SHP77 (cell line): ENCODE measurements around the gene ARL17B.
"Not testable (repeated sequence)": the region's sequence is repeated elsewhere in the genome, so short reads cannot be mapped to it uniquely, and the experiment has no call there.

Source experiments
- DNase-seq, 2 experiments: peaks; one replicate each; lab custom pipeline; 2025; lab: John Stamatoyannopoulos, UW

The ARL17B gene

DNA sequence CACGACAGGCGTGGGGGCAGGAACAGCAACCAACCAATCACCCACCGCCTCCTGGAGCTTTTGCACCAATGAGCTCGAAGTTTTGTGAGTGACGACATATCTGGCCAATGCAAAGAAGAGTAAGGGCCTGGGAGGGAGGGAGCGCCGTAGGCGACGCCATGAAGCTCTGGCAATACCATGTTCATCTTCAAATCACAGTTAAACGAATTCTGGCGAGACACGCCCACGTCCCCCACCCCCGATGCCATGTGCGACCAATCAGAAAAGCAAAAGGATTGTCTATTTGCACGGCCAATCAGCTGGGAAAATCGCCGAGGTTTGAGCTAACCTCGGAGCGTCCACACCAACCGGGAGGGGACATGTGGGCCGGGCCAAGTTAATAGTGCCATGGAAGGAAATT, at the start of gene ARL17B:
Gene ARL17B (minus strand): TSS at position 12 of the 400 bp plus-strand sequence. CDS start 3,369 bp downstream, outside the sequence.
- not testable (repeated sequence) for DNase-seq

DNA sequence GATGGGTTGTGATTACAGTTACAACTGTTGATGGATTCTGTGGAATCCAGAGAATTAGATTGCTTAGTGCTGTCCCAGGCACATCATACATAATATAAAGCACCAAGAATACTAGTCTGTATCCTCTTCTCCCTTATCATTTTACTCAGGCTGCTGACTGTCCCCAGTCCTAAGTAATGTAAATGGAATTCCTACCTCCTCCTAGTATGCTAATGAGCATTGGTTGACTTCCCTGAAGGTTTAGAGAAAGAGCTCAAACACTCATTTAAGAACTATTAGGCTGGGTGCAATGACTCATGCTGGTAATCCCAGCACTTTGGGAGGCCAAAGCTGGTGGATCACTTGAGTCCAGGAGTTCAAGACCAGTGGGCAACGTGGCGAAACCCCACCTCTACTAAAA, 48.3 kb upstream of the ARL17B start:
- DNase-seq = not testable (repeated sequence)

DNA sequence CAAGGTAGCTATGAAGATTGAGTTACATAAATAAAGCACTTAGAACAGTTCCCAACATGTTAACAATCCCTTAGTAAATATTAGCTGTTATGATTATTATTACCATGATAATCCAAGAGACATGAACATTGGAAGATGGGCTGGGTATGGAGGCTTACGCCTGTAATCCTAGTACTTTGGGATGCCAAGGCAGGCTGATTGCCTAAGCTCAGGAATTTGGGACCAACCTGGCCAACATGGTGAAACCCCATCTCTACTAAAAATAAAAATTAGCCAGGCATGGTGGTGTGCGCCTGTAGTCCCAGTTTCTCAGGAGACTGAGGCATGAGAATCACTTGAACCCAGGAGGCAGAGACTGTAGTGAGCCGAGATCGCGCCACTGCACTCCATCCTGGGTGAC, 45.6 kb upstream of the ARL17B start:
- DNase-seq = not testable (repeated sequence)

DNA sequence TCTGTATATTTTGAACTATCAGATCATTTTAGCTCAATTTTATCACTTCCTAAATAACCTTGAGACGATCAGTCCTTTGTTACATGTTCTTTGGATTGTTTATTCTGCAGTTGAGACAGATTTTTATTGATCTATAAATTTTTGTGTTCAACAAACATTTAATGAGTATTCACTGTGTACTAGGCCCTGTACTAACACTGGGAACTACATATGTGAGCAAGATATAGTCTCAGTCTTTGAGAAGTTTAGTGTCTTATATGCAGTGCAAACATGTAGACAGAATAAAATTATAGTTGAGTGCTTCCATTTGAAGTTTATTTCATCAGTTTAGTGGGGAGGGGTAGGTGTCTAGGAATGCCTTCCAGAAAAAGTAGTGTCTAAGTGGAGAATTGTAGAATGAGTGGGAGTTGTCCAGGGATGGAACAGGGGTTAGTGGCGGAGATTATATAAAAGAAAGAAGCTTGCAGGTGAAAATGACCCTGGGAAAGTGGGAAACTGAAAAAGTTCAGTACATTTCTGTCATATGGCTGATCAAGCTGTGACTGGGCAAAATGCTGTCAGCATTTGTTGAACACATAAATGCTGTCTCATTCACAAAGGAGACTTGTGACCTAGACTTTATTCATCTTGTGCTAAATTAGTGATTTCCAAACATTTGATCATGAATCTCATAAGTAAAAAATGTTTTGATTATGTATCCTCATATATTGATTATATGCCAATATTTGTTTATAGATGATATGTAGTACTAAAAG, 39.6 kb upstream of the ARL17B start:
- not testable (repeated sequence) for DNase-seq

DNA sequence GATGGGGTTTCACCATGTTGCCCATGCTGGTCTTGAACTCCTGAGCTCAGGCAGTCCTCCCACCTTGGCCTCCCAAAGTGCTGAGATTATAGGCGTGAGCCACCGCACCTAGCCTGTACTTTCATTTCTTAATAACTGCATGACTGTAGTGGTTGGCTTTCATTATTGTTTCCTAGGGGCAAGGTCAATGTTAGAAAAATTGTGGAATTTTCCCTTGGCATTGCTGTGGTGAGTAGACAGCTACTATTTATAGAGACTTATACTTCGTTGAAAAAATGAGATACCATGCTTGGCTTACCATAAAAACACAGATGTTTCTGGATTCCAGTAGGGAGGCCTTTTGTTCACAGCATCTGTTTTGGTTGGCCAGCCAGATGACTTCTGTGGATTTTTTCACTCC, 39.0 kb upstream of the ARL17B start:
- not testable (repeated sequence) for DNase-seq

DNA sequence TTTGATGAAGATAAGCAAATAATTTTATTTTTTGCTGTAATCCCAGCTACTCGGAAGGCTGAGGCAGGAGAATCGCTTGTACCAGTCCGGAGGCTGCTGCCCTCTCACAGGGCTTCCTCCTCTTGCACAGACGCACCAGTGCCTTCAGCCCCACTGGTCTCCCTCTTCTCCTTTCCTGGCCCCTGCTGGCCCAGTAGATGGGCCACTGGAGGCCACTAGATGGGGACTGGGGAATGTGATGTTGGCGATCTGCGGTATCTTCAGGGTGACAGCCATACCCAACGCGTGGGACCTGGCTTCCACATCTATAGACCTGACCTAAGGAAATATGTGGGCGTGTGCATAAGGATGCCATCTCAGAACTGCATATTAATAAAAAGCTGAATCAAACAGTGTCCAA, 38.4 kb upstream of the ARL17B start:
- not testable (repeated sequence) for DNase-seq

DNA sequence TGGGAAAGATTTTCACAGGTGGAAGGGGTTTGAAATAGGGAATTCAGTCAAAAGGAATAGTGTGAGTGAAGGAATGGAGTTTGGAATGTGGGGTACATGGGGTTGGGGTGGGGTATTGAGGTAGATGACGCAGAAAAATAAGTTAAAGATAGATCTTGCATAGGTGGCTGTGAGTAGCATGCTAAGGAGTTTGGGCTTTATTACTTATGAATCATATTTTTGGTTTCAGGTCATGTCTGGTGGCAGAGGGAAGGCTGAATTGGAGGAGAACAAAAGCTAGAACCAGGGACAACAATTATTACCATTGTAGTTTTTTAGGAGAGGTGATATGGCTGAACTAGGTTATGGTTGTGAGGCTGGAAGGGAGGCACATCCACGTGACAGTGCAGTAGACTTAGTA, 34.7 kb upstream of the ARL17B start:
- not testable (repeated sequence) for DNase-seq

DNA sequence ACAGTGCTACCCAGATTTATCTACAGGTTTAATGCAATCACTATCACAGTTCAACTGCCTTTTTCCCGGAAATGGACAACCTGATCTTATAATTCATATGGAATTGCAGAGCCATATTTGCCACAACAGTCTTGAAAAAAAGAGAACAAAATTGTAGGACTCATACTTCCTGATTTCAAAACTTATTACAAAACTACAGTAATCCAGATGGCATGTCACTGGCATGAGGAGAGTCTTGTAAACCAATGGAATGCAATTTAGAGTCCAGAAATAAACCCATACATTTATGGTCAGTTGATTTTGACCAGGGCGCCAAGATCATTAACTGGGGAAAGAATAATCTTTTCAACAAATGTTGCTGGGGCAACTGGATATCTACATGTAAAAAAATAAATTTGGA, 32.1 kb upstream of the ARL17B start:
- not testable (repeated sequence) for DNase-seq

DNA sequence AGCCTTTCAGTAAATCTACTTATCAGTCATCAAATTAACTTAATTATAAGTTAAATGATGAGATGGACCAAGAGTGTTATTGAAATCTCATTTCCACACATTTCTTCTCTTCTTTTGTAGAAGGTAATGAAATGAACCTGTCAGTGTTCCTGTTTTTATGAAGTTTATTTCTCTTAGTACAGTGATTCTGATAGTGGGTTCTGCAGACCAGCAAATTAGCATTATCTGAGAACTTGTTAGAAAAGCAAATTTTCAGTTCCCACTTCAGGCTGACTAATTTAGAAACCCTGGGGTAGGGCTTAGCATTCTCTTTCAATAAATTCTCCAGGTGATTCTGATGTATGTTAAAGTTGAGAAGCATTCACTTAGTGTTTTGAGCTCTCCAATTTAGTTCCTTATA, 23.9 kb upstream of the ARL17B start:
- not testable (repeated sequence) for DNase-seq

DNA sequence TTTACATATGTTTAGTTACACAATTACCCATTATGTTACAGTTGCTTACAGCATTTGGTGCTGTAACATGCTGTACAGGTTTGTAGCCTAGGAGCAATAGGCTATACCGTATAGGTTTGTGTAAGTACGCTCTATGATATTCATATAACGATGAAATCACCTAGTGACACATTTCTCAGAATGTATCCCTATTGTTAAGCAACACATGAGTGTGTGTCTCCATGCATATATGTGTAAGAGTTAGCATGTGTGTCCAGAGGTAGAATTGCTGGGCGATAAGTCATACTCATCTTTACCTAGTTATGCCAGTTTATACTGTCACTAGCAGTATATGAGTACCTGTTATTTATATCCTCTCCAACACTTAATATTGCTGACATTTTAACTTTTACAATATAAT, 21.6 kb upstream of the ARL17B start:
- DNase-seq = not testable (repeated sequence)

DNA sequence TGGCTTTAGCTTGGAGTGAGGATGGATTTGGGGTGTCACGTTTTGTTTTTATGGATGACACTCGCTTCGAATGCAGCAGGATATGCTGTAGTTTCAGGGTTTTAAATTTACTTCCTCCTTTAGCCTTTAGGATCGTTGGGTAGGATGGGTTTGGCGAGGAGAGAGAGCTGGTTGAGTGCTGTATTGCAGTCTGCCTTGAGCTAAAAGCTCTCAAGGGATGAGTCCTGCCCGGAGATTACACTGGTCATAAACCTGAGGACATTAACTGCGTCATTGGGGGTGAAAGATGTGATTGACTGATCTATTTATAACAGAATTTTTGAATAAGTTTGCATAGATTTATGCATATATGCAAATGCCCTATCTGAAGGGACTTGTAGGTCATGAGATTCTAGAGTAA, 11.9 kb upstream of the ARL17B start:
- not testable (repeated sequence) for DNase-seq

DNA sequence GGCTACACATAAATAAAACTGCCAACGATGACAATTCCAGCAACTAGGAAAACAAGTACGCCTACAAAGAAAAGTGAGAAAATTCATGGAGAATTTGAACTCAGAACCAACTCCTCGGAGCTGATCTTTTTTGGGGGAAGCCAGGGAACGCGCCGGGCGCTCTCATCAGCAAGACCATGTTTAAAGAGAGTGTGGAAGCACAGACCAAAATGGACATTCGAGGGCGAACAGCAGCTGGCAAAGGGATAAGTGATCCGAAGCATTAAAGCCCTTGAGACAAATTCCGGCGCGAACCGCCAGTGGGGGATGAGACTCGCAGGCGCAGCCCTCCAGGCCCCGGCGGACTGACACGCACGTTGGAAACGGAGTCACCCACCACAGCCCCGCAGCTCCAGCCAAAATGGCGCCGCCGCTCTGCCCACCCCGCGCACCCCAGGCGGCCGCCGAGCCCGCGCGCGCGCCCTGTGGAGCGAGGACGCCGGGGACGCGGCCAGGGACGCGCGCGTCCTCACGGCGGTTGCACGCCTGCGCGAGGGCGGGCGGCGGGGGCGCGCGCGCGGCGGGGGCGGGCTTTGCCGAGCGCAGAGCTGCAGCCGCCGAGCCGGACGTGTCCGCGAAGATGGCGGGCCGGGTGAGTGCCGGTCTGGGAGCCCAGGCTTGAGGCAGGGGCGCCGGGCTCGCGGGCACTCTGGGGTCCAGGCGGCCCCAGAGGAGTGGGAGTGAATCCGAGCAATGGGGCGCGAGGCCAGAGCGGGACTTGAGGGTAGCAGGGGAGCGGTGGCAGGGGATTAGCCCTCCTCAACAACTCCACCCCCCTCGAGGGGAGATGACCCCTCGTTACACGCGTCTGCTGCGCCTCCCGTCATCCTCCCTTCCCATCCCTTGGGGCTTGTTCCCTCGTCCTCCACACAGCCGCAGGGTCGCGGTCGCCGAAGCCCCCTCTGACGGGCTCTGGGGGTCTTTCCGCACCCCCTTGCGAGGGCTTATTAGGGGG, 11.0 kb upstream of the ARL17B start:
- not testable (repeated sequence) for DNase-seq

DNA sequence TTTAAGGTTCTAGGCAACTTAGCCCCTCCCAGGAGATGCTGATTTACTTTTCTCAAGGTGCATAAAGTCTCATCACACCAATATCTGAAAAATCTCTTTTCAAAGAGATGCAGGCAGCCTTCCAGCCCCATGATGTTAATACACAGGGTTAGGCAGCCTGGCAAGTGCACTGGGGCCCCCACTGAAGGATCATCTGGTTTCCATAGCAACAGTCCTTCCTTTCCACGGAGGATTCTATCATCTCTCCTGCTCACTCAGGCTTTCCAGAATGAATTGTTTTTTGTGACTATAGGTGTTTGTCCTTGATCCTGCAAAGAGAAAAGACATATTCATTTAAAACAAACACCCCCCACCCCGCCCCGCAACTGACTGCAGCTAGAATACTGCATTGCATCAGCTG, 6.0 kb upstream of the ARL17B start:
- not testable (repeated sequence) for DNase-seq

DNA sequence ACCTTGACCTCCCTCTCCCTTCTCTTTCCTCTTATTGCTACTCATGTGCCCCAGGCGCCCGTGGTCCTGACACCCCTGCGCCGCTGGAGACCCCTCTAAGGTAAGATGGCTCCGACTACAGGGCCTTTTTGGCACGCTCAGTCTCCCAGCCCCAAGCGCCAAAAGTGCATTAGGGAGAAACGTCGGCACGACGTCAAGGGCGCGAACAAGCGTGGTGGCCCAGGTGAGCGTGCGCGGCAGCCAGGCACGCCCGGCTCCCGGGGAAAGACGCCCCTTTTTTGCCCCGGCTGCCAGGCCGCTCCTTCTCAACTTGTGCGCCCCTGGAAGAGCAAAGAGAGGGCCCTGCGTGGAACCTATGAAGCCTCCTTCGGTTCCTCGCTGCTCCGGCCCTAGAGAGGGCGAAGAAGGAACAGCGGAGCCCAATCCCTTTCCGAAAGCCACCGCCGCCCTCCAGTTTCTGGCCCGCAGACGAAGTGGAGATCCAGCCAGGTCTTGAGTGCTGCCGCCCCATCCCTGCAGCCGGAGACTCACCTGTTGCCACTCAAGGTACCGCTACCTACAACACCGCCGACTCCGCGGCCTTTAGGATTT, 326 bp downstream of the ARL17B start:
- not testable (repeated sequence) for DNase-seq

DNA sequence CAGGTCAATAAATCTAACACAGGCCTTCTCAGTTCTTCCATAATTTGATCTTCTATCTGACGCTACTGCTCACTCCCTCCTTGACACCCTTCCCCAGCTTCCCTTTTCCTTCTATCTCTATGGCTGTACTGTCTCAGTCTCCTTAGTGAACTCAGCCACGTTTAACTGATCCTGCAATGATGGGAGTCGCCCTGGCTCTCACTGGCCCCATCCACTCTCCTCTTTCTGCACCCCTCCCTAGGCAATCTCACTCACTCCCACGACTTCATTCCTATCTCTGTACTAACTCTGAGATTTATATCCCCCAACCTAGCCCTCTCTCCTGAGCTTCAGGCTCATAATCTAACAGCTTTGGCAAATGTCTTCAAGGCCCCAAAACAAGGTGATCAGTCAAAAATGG, 7.7 kb downstream of the ARL17B start:
- DNase-seq = not testable (repeated sequence)

DNA sequence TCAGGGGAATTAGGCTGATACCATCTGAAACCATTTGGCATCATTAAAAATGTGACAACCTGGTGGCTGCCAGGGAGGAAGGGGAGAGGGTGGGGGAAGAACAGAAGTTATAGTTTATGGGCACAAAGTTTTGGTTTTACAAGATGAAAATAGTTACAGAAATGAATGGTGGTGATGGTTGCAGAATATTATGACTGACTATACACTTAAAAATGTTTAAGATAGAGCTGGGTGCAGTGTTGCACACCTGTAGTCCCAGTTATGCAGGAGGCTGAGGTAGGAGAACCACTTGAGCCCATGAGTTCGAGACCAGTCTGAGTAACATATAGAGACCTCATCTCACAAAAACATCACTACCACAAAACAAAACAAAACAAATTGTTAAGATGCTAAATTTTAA, 12.5 kb downstream of the ARL17B start:
- DNase-seq = not testable (repeated sequence)

DNA sequence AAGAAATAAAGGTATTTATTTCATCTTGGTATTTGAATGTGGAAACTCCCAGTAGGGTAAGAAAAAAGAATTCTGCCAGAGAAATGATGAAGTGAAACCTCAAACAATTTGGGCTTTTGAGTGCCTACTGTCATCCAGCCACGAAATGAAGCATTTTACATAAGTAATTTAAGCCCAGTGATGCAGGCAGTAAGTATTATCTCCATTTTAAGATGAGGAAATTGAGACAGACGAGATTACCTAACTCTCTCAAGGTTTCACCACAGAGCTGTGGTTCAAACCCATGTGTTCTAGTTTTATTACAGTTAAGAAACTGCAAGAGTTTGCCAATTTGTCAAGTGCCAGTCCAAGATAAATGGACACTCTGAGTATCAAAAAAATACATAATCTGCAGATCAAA, 13.2 kb downstream of the ARL17B start:
- DNase-seq = not testable (repeated sequence)

DNA sequence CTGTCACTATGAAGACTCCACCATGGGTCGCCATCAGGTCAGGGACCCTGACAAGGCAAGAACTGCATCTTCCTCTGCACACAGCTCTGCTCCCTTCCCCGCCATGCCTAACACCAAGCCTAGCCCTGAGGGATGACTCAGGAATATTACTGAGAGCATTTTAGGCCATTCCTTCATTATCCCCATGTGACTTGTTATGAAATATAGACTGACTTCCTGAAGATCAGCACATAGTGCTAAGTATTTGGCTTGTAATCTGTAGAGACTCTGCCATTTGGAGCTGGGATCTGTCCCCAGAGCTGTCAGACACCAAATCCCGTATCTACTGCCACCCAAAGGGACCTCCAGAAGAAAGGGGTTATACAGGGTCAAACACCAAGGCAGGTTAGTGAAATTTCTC, 19.4 kb downstream of the ARL17B start:
- DNase-seq = not testable (repeated sequence)

DNA sequence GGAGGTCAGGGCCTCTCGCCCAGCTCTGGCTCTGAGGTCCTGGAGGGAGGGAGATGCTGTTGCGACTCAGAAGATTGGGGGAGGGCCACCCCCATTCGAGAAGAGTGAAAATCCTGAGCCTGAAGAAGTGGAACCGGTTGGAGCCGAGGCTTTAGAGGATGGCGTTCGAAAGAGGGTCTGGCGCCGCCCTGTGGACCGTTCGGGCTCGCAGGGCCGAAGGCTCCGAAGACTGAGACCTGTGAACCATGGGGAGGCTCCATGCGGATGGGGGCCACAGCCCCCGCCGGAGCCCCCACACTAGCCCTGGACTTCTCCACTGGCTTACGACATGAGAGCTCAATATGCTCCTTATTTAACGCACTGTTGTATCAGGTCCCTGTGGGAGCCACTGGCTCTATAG, 20.3 kb downstream of the ARL17B start:
- DNase-seq = not testable (repeated sequence)

DNA sequence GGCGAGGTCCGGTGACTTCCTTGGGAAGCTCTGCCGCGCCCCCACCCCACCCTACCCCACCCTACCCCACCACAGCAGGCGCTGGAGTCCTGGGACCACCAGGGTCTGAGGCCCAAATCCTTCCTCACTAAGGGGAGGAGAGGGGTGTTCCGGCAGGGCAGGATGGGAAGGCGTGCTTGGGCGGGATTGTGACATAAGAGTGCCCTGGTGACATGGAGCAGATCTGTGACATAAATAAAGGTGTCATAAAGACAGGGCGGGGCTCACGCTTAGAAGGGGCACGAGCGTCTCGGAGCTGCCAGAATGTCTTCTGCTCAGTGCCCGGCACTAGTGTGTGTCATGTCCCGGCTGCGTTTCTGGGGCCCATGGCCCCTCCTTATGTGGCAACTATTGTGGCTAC, 66.7 kb downstream of the ARL17B start, which contains the start of gene LRRC37A:
Gene LRRC37A (plus strand): TSS at position 301 of the 400 bp plus-strand sequence. CDS start 3 bp downstream, at position 304.
- not testable (repeated sequence) for DNase-seq

DNA sequence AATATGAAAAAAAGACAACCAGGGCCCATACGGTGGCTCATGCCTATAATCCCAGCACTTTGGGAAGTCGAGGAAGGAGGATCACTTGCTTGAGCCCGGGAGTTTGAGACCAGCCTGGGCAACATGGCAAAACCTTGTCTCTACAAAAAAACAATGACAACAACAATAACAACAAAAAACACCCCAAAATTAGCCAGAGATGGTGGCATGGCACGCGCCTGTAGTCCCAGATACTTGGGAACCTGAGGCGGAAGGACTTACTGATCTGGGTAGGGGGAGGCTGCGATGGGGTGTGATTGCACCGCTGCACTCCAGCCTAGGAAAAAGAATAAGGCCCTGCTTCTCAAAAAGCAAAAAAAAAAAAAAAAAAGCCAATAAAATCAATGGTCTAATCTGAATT, 69.9 kb downstream of the ARL17B start:
- not testable (repeated sequence) for DNase-seq

DNA sequence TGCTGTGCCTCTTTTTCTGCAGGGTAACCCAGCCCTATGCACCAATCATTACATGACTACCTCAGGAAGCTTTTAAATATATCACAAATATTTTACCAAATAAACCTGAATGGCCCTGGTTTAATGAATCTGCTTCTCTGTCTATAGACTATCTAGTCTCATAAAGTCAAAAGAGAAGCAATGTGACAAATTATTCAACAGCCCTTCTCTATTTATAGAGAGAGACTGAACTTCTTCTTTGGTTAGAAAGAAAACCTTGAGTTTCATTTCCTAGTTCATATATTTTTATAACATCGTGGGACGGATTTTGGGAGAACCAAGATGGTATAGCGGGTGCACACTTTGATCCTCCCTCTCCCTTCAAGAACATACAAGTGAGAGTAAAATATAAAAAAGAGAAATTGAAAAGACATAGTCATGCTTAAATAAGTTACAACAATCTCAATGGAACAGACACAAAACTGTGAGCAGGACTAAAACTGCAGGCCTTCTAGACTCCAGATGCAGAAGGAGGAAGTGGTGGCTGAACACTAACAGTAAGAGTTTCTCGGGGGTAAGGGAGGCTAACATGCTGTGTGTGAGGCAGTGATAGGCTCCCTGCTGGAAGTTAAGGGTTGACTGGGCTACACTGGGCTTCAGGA, 70.5 kb downstream of the ARL17B start:
- not testable (repeated sequence) for DNase-seq
